ENCODE measurements around the gene B3GAT2. TPM values are rescaled to one million over a fixed set of nuclear protein-coding genes. Genes with fewer than 3 reads are reported as not detected.

The B3GAT2 gene
- total RNA-seq, 1 donor from 2014 or later: under 0.01 TPM

DNA sequence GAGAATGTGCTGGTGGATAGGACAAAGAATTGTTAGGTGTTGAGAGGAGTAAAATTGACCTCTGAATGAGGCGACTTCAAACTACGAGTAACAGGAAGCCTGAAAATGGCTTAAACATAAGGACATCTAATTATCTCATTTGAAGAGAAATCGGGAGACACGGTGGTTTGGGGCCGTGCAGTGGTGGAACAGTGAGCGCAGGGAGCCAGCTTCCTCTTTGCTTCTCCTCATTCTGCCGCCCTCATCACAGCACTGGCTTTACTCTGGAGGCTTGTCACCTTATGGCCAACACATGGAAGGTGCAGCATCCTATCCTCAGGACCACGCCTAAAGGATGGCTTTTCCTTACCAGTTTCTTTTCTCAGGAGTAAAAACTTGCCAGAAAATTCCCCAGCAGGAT, 114.3 kb downstream of the B3GAT2 start:
- DNase-seq (ENCODE audit: low read depth): no peak

DNA sequence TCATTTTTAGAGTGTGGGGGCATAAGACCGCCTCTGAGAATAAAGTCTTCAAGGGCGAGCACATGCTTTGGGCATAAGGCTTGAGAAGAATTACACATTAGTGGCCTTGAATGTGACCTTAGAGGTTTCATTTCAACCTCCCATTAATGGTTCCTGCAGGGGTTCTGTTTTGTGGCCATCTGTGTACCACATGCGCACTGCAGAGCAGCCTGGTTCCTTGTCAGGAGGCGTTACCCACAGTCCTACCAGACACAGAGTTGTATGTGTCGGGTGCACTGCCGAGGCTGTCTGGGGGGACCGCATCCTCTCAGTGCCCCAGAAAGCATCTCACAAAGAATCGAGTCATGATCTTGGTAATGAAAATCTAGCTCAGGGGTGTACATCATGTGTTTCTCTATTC, 115.7 kb downstream of the B3GAT2 start:
- DNase-seq (ENCODE audit: low read depth): no peak

DNA sequence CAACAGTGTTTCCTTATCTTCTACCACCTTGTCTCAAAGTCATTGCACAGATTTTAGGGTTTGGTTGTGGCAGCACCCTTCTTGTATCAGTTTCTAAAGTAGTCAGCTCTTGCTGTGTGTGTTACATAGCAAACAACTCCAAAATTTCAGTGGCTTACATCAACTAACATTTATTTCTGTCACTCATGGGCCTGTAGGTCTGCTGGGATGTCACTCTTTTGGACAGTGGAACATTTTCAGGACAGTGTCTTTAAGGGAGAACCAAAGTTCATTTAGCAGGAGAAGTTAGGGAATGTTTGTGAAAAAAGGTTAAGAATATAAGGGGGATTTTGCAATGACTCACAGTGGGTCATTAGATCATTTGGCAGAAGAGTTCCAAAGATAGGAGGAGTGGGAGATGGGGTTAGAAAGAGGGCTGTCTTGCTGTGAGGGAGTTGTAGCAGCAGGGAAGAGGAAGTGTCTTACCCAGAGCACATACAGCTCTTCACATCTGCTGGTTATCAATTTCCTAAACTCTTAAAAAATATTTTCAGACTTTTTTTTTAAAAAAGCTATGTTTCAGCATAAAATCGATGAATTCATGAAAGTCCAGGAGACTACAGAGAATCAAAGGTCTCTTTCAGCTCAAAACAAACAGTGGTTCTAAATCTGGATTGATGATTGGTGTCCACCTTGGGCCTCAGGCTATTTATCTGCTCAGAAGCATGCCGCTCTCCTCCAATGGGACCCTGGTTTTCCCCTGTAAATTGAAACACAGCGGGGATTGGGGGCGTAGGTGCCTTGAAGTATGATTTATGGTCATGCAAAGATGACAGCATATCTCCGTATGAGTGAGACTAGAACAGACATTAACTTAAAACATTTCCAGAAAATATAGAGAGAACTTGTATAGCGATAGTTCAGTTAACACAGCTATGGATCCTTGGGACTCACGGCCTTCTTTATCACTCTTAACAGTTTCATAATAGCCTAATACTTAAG, 117.3 kb downstream of the B3GAT2 start:
- no peak for DNase-seq (ENCODE audit: low read depth)

DNA sequence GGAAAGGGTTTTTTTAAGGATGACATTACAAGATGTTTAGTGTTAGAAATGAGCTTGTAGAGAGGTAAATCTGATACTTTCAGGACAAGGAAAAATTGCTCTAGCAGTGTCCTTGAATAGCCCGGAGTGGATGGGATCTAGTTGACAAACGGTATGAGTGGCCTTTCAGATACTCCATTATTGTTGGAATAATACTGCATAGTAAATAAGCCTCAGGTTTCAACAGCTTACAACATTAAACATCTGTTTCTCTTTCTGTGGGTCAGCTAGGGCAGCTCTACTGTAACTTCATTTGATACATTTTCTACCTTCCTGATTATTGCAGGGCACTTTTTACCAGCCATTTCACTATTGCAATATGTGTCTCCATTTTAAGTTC, 118.0 kb downstream of the B3GAT2 start:
- no peak for DNase-seq (ENCODE audit: low read depth)

DNA sequence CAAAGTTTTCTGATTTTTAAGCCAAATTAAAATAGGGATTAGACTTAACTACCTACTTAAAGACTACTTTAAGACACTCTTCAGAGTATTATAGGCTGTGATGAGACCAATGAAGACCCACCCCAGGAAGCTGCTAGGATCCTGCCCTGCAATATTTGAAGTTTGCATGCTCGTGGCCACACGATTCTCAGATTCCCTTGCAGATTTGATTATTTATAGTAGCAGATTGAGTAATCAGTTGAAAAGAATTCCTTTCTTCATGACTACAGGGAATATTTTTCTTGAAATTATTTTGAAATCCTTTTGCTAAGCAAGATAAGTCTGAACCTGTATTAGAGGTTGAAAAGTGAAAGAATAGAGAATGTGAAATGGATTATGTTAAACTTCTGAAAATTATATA, 122.3 kb downstream of the B3GAT2 start:
- DNase-seq (ENCODE audit: low read depth): no peak

DNA sequence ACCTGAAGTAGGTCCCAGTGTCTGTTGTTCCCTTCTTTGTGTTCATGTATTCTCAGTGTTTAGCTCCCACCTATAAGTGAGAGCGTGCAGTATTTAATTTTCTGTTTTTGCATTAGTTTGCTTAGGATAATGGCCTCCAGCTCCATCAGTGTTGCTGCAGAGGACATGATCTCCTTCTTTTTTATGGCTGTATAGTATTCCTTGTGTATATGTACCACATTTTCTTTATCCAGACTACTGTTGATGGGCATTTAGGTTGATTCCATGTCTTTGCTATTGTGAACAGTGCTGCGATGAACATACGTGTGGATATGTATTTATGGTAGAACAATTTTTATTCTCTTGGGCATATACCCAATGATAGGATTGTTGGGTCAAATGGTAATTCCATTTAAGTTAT, 125.4 kb downstream of the B3GAT2 start:
- DNase-seq (ENCODE audit: low read depth): no peak

DNA sequence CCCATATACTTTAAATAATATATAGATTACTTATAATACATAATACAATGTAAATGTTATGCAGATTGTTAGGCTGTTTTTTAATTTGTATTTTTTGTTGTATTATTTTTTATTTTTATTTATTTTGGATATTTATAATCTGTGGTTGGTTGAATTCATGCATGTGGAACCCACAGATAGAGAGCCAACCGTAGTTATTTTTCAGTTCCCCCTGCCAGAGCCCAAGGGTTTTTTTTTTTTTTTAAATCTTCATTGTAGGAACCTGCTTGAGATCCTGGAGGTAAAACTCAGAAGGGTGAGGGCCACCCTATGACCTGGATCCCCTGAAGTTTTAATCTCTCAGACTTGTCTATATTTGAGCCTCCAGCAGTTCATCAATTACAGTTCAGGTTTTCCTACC, 133.2 kb downstream of the B3GAT2 start:
- DNase-seq (ENCODE audit: low read depth): no peak

DNA sequence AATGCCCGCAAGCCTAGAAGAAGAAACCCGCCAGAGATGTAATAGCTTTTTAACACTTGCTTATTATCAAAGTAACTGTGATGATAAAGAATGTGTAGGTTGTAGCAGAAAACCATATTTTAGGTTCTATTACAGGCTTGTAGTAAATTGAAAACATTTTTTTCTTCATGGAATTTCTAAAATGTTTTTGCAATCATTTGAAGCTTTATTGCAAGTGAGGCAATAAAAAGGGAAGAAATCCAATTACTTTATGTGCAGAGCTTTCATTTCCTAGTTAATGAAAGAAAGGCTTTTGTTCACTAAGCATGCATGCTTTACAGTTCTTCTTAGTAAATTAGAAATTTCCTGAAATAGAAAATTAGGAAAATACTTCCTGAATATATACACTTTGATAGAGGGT, 135.1 kb downstream of the B3GAT2 start:
- DNase-seq (ENCODE audit: low read depth): peak; percentile 8

DNA sequence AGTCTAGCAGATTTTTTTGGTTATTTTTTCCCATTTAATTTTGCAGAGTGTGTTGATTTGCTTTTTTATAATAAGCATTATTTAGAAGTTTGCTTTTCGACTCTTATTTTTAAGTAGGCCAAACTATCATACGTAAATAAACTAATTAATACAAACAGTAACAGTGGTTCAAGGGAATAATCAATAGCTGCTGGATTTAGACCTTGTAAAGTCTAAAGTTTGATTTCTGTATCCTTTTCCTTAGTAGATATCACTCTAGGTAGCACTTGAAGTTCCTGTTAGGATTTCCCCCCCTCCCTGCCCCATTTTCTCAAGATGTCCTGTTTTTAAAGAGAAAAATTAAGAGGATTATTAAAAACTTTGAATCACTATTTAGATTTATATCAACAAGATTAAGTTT, 136.1 kb downstream of the B3GAT2 start:
- no peak for DNase-seq (ENCODE audit: low read depth)

DNA sequence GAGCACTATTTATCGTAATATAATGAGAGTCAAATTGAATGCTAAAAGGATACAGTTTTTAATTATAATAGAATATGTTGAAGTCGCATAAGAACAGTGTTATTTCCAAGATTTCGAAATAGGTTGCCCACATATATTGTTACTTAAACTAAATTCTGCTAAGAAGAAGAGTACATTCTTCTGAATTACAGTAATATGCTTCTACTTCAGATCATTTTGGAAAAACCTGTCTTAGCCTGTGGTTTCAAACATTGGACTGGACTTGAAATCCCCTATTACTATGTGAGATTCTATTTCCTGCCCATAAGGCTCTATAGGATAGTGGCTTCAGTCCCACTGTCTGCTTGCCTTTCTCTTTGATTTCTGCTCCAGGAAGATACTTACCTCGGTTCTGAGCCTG, 137.2 kb downstream of the B3GAT2 start:
- no peak for DNase-seq (ENCODE audit: low read depth)

DNA sequence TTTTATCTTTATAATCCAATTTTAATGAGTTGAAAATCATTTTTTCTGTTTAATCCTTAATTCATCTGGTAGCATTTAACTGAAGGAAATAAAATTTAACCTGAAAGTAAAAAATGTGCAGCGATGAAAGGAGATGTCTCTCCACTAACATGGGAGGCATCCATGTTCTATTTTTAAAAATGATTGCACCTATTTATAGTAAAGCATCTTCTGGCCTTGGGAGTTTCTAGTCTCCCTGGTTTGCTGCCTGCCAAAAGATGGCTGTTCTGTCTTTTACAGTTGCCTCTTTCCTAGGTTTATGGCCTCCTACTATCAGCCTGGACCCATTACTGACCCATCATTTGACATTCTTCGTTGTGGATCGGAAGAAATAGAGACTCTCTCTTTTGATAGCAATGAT, 143.0 kb downstream of the B3GAT2 start:
- no peak for DNase-seq (ENCODE audit: low read depth)

DNA sequence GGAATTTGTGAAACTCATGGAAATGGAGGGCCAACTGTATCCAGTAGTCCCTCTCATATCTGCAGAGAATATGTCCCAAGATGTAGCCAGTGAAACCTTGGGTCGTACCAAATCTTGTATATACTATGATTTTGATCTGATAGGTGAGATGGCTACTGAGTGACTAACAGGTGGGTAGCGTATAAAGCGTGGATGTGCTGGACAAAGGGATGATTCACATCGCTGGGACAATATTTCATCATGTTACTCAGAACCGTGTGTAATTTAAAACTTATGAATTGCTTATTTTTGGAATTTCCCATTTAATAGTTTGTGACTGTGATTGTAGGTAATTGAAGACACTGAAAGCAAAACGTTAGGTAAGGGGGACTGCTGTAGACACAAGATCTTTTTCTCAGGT, 145.1 kb downstream of the B3GAT2 start:
- DNase-seq (ENCODE audit: low read depth): no peak
